ENCODE results near the gene DCUN1D4.

Gene DCUN1D4

DNA sequence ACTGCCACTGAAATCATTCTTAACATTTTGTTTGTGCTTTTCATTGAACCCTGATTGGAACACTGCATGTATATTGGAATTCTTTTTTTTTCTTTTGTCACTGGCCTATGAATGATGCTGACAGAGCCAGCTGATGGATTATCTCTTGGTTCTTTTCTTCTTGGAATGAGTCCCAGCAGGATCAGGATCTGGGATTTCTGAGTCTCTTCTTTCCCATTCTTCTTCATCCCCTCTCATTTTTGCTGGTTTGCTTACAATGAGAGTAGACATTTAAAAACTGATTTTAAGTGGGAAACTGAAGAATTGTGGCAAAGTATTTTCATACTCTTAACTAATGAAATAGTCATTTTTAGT is 9.0 kb downstream of the DCUN1D4 start:
- TF ChIP-seq, protein P1, sequence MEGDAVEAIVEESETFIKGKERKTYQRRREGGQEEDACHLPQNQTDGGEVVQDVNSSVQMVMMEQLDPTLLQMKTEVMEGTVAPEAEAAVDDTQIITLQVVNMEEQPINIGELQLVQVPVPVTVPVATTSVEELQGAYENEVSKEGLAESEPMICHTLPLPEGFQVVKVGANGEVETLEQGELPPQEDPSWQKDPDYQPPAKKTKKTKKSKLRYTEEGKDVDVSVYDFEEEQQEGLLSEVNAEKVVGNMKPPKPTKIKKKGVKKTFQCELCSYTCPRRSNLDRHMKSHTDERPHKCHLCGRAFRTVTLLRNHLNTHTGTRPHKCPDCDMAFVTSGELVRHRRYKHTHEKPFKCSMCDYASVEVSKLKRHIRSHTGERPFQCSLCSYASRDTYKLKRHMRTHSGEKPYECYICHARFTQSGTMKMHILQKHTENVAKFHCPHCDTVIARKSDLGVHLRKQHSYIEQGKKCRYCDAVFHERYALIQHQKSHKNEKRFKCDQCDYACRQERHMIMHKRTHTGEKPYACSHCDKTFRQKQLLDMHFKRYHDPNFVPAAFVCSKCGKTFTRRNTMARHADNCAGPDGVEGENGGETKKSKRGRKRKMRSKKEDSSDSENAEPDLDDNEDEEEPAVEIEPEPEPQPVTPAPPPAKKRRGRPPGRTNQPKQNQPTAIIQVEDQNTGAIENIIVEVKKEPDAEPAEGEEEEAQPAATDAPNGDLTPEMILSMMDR (IDR thresholded peaks at IDR 0.05; ENCODE audit: insufficient read depth, low read depth, low read length, missing control alignments), result no peak
- no peak overlapping the region for H3K4me3 ChIP-seq (ENCODE audit: low read depth, low read length)
- DNase-seq (ENCODE audit: low read depth), result no peak

GRCh38 chr4:51853027-51853682 is 10.2 kb downstream of the DCUN1D4 start:
- TF ChIP-seq, protein P1 (IDR thresholded peaks at IDR 0.05; ENCODE audit: insufficient read depth, low read depth, low read length, missing control alignments), result no peak
- H3K4me3 ChIP-seq (ENCODE audit: low read depth, low read length), result no peak overlapping the region
- DNase-seq (ENCODE audit: low read depth), result no peak

DNA sequence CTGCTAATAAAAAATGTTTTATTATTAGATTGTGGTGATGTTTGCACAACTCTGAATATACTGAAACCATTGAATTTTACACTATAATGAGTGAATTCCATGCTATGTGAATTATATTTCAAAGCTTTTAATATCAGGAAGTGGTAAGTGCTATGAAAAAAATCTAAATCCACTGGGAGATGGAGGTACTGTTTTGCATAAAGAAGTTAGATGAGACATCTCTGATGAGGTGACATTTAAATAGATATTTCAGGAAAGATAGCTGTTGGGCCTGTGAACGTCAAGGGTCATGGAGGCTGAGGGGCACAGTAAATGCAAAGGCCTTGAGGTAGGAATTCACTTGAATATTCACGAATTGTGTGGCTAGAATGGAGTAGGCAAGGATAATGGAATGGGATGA is 12.3 kb downstream of the DCUN1D4 start:
- TF ChIP-seq, protein P1 (IDR thresholded peaks at IDR 0.05; ENCODE audit: insufficient read depth, low read depth, low read length, missing control alignments), result no peak
- H3K4me3 ChIP-seq (ENCODE audit: low read depth, low read length), result no peak overlapping the region
- DNase-seq (ENCODE audit: low read depth), result no peak

DNA sequence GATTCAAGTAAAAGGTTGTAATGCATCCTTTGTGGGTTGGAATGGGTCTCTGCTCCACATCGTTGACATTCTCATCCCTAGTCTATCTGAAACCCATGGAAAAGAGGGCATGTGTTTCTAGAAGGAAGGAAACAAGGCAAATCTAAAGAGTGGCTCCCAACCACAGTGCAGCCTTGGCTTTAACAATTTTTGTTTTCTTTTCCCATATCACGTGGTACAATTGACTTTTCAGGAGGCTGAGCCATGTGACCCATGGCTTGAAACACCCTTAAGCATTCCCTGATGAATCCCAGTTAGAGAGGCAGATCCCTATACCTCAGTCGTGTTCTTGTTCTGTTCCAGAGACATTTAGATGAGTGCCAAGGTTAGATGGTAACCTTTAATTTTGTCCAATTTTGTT is 12.8 kb downstream of the DCUN1D4 start:
- no peak overlapping the region for H3K4me3 ChIP-seq (ENCODE audit: low read depth, low read length)
- TF ChIP-seq, protein P1 (IDR thresholded peaks at IDR 0.05; ENCODE audit: insufficient read depth, low read depth, low read length, missing control alignments), result no peak
- no peak for DNase-seq (ENCODE audit: low read depth)

GRCh38 chr4:51858605-51859202 is 15.8 kb downstream of the DCUN1D4 start:
- H3K4me3 ChIP-seq (ENCODE audit: low read depth, low read length), result no peak overlapping the region
- TF ChIP-seq, protein P1 (IDR thresholded peaks at IDR 0.05; ENCODE audit: insufficient read depth, low read depth, low read length, missing control alignments), result no peak

GRCh38 chr4:51859476-51860031 is 16.6 kb downstream of the DCUN1D4 start:
- TF ChIP-seq, protein P1 (IDR thresholded peaks at IDR 0.05; ENCODE audit: insufficient read depth, low read depth, low read length, missing control alignments), result no peak
- DNase-seq (ENCODE audit: low read depth), result no peak
- no peak overlapping the region for H3K4me3 ChIP-seq (ENCODE audit: low read depth, low read length)

More at GRCh38 chr4:51858605-51859202, 15.8 kb downstream of the DCUN1D4 start:
- no peak for DNase-seq (ENCODE audit: low read depth)
